HepG2 (cell line): ENCODE measurements around the gene CNBD2. TPM values are rescaled to one million over a fixed set of nuclear protein-coding genes. Genes with fewer than 3 reads are reported as not detected.

Experiments
- KDM3A ChIP-seq: IDR thresholded peaks from 2 replicates; pipeline ENCODE4 v1.6.1; 2018; ENCODE audit warnings: low read depth, missing compliant biosample characterization
- MBNL3 ChIP-seq: fragments of 250-450 bp; sonication (Bioruptor Pico); conservative IDR thresholded peaks from 2 replicates; pipeline ENCODE4 v1.8.0; 2022; ENCODE audit warnings: mild to moderate bottlenecking, inconsistent platforms
- MED8 ChIP-seq: sonication (generic); formaldehyde crosslinking; IDR thresholded peaks from 2 replicates; pipeline ENCODE4 v1.8.1; 2023; ENCODE audit warnings: mild to moderate bottlenecking, missing genetic modification reagents; ENCODE audit not compliant: insufficient replicate concordance
- NFKBIZ ChIP-seq: IDR thresholded peaks from 2 replicates; pipeline ENCODE4 v1.6.1; 2018; ENCODE audit warnings: missing genetic modification reagents, missing compliant biosample characterization
- PHB2 ChIP-seq: fragments of 450-650 bp; IDR thresholded peaks from 2 replicates; pipeline ENCODE4 v1.6.1; 2018; ENCODE audit not compliant: partially characterized antibody
- RELA ChIP-seq: sonication (generic); formaldehyde crosslinking; IDR thresholded peaks from 2 replicates; pipeline ENCODE4 v1.4.0; 2020; ENCODE audit warnings: missing genetic modification reagents
- RFX3 ChIP-seq: IDR thresholded peaks from 2 replicates; pipeline ENCODE4 v1.6.1; 2016; ENCODE audit warnings: missing biosample characterization, missing genetic modification reagents
- SYNCRIP ChIP-seq: fragments of 200-400 bp; formaldehyde crosslinking; IDR thresholded peaks from 2 replicates; pipeline ENCODE4 v1.6.1; 2018; ENCODE audit warnings: mild to moderate bottlenecking, low read depth, low read length; ENCODE audit not compliant: insufficient read depth
- ZBTB1 ChIP-seq: sonication (generic); formaldehyde crosslinking; IDR thresholded peaks from 2 replicates; pipeline ENCODE4 v1.4.0; 2020; ENCODE audit warnings: missing genetic modification reagents, borderline replicate concordance
- ZFP82 ChIP-seq: sonication (generic); formaldehyde crosslinking; IDR thresholded peaks from 2 replicates; pipeline ENCODE4 v1.5.1; 2020; ENCODE audit warnings: mild to moderate bottlenecking, missing genetic modification reagents, borderline replicate concordance
- ZNF264 ChIP-seq: sonication (generic); formaldehyde crosslinking; IDR thresholded peaks from 2 replicates; pipeline ENCODE4 v1.4.0; 2020; ENCODE audit warnings: missing genetic modification reagents
- ZNF431 ChIP-seq: sonication (generic); formaldehyde crosslinking; IDR thresholded peaks from 2 replicates; pipeline ENCODE4 v1.9.0; 2022; ENCODE audit warnings: missing genetic modification reagents, low read depth, mild to moderate bottlenecking, borderline replicate concordance
- ZNF776 ChIP-seq: sonication (generic); formaldehyde crosslinking; IDR thresholded peaks from 2 replicates; pipeline ENCODE4 v1.4.0; 2020; ENCODE audit warnings: mild to moderate bottlenecking, missing genetic modification reagents
- ZSCAN30 ChIP-seq: sonication (generic); formaldehyde crosslinking; IDR thresholded peaks from 2 replicates; pipeline ENCODE4 v1.5.0; 2020; ENCODE audit warnings: mild to moderate bottlenecking, missing genetic modification reagents
- ZSCAN31 ChIP-seq: sonication (generic); formaldehyde crosslinking; IDR thresholded peaks from 2 replicates; pipeline ENCODE4 v1.5.0; 2020; ENCODE audit warnings: low read depth, mild to moderate bottlenecking, missing genetic modification reagents
- polyA plus RNA-seq, 8 experiments: library from polyadenylated mRNA; depleted of rRNA in 3 of 8; stranded (reverse) in 7 of 8; unstranded in 1 of 8; fragments of >200 nt; fragmentation: Illumina TruSeq in 4 of 8; extraction: Trizol in 4 of 8; gene quantifications; 2 replicates each; pipeline versions ENCODE4 v1.2.1 to v1.2.3, GENCODE V29; 2011 to 2016; ENCODE audit warnings: low read depth in 4 of 8, missing spikeins in 1 of 8, mixed read lengths in 1 of 8; ENCODE audit not compliant: insufficient read depth in 1 of 8
- total RNA-seq, 5 experiments: library from RNA; depleted of rRNA; stranded (reverse); fragments of >200 nt; fragmentation: Illumina TruSeq; extraction: Trizol; gene quantifications; 2 replicates each; pipeline ENCODE4 v1.2.3, GENCODE V29; 2016; ENCODE audit warnings: low read depth in 1 of 5
- TF ChIP-seq, protein P1 (sequence below): sonication (generic); formaldehyde crosslinking; conservative IDR thresholded peaks from 2 replicates; pipeline ENCODE4 v1.8.1; 2023; ENCODE audit warnings: missing genetic modification reagents
- TF ChIP-seq, protein P2 (sequence below): IDR thresholded peaks from 2 replicates; pipeline ENCODE4 v1.6.1; 2016; ENCODE audit warnings: low read depth
- TF ChIP-seq, protein P3 (sequence below): sonication (generic); formaldehyde crosslinking; IDR thresholded peaks from 2 replicates; pipeline ENCODE4 v1.8.1; 2023; ENCODE audit warnings: mild to moderate bottlenecking, missing genetic modification reagents, borderline replicate concordance
- TF ChIP-seq, protein P4 (sequence below): sonication (generic); formaldehyde crosslinking; IDR thresholded peaks from 2 replicates; pipeline ENCODE4 v1.4.0; 2020; ENCODE audit warnings: missing genetic modification reagents, mild to moderate bottlenecking, borderline replicate concordance
- TF ChIP-seq, protein P5 (sequence below): sonication (generic); formaldehyde crosslinking; IDR thresholded peaks from 2 replicates; pipeline ENCODE4 v1.5.1; 2020; ENCODE audit warnings: missing genetic modification reagents, mild to moderate bottlenecking, borderline replicate concordance
- TF ChIP-seq, protein P6 (sequence below): fragments of 450-650 bp; IDR thresholded peaks from 2 replicates; pipeline ENCODE4 v1.6.1; 2017

The CNBD2 gene
- total and polyA plus RNA-seq, 2 of the 13 experiments (the other 11 are each of a cell fraction or from before 2014, with no cell fraction given), result 12.4 to 22.8 TPM

DNA sequence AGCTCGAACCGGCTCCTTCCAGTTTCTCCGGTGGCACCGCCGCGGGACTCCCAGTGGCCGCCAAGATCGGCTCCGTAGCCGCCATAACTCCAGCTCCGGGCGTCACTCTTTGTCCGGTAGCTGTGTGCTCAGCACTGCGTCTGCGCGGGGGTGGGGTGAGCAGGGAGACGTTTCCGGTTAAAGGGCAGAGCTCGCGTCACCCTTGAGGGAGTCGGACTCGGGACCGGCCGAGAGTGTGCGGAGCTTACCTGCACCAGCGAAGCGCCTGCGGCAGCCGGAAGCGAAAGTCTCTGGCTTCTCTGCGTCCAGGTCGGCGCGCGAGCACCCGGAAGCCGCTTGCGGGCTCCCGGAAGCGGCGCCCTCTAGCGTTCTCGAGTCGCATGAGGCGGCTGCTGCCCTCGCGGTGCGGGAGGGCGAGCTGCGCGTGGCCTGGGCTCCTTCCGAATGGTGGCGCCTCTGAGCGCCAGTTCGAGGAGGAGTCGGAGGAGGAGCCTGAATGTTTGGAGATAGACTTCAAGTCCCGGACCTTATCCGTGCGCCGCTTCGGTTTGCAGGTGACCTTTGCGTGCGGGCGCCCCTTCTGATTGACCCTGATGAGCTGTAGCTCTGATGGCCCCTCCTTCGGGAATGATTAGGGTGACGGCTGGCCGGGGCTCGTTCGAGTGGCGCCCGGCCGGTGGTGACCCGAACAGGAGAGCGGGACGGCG, 14.0 kb upstream of the CNBD2 start, which contains the start of gene SCAND1 (continued):
- no peak; the same call in 1 of the 2 replicates for TF ChIP-seq ZSCAN31 (CRISPR knock-in tag)
- no peak; the same call in 1 of the 2 replicates for TF ChIP-seq ZSCAN30 (CRISPR knock-in tag)
- TF ChIP-seq, protein P1, sequence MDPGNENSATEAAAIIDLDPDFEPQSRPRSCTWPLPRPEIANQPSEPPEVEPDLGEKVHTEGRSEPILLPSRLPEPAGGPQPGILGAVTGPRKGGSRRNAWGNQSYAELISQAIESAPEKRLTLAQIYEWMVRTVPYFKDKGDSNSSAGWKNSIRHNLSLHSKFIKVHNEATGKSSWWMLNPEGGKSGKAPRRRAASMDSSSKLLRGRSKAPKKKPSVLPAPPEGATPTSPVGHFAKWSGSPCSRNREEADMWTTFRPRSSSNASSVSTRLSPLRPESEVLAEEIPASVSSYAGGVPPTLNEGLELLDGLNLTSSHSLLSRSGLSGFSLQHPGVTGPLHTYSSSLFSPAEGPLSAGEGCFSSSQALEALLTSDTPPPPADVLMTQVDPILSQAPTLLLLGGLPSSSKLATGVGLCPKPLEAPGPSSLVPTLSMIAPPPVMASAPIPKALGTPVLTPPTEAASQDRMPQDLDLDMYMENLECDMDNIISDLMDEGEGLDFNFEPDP, result no peak; the same call in 1 of the 2 replicates
- TF ChIP-seq, protein P2, sequence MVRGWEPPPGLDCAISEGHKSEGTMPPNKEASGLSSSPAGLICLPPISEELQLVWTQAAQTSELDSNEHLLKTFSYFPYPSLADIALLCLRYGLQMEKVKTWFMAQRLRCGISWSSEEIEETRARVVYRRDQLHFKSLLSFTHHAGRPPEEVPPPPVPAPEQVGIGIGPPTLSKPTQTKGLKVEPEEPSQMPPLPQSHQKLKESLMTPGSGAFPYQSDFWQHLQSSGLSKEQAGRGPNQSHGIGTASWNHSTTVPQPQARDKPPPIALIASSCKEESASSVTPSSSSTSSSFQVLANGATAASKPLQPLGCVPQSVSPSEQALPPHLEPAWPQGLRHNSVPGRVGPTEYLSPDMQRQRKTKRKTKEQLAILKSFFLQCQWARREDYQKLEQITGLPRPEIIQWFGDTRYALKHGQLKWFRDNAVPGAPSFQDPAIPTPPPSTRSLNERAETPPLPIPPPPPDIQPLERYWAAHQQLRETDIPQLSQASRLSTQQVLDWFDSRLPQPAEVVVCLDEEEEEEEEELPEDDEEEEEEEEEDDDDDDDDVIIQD (CRISPR knock-in tag), result peak; percentile 96
- no peak for TF ChIP-seq MBNL3
- peak; percentile 30; the same call in 1 of the 2 replicates for TF ChIP-seq RFX3 (CRISPR knock-in tag)
- TF ChIP-seq MED8, result peak; percentile 98
- TF ChIP-seq, protein P3, sequence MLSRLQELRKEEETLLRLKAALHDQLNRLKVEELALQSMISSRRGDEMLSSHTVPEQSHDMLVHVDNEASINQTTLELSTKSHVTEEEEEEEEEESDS (CRISPR knock-in tag), result peak; percentile 95
- peak; percentile 75; the same call in 1 of the 2 replicates for TF ChIP-seq ZBTB1
- peak; percentile 99 for TF ChIP-seq ZNF776 (CRISPR knock-in tag)
- TF ChIP-seq, protein P4, sequence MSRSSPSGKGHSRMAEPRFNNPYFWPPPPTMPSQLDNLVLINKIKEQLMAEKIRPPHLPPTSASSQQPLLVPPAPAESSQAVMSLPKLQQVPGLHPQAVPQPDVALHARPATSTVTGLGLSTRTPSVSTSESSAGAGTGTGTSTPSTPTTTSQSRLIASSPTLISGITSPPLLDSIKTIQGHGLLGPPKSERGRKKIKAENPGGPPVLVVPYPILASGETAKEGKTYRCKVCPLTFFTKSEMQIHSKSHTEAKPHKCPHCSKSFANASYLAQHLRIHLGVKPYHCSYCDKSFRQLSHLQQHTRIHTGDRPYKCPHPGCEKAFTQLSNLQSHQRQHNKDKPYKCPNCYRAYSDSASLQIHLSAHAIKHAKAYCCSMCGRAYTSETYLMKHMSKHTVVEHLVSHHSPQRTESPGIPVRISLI (CRISPR knock-in tag), result peak; percentile 62; the same call in 1 of the 2 replicates
- peak; percentile 83 for TF ChIP-seq RELA (CRISPR knock-in tag)
- TF ChIP-seq KDM3A (CRISPR knock-in tag), result peak; percentile 99; the same call in 1 of the 2 replicates
- TF ChIP-seq, protein P5, sequence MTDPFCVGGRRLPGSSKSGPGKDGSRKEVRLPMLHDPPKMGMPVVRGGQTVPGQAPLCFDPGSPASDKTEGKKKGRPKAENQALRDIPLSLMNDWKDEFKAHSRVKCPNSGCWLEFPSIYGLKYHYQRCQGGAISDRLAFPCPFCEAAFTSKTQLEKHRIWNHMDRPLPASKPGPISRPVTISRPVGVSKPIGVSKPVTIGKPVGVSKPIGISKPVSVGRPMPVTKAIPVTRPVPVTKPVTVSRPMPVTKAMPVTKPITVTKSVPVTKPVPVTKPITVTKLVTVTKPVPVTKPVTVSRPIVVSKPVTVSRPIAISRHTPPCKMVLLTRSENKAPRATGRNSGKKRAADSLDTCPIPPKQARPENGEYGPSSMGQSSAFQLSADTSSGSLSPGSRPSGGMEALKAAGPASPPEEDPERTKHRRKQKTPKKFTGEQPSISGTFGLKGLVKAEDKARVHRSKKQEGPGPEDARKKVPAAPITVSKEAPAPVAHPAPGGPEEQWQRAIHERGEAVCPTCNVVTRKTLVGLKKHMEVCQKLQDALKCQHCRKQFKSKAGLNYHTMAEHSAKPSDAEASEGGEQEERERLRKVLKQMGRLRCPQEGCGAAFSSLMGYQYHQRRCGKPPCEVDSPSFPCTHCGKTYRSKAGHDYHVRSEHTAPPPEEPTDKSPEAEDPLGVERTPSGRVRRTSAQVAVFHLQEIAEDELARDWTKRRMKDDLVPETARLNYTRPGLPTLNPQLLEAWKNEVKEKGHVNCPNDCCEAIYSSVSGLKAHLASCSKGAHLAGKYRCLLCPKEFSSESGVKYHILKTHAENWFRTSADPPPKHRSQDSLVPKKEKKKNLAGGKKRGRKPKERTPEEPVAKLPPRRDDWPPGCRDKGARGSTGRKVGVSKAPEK (CRISPR knock-in tag), result peak; percentile 96; the same call in 1 of the 2 replicates
- TF ChIP-seq ZFP82 (CRISPR knock-in tag), result no peak
- no peak; the same call in 1 of the 2 replicates for TF ChIP-seq NFKBIZ
- no peak for TF ChIP-seq PHB2
- TF ChIP-seq ZNF431 (CRISPR knock-in tag), result peak; percentile 93
- TF ChIP-seq, protein P6, sequence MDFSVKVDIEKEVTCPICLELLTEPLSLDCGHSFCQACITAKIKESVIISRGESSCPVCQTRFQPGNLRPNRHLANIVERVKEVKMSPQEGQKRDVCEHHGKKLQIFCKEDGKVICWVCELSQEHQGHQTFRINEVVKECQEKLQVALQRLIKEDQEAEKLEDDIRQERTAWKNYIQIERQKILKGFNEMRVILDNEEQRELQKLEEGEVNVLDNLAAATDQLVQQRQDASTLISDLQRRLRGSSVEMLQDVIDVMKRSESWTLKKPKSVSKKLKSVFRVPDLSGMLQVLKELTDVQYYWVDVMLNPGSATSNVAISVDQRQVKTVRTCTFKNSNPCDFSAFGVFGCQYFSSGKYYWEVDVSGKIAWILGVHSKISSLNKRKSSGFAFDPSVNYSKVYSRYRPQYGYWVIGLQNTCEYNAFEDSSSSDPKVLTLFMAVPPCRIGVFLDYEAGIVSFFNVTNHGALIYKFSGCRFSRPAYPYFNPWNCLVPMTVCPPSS, result no peak
- peak; percentile 78 for TF ChIP-seq ZNF264
- TF ChIP-seq SYNCRIP, result no peak
